ENCODE measurements around the gene PDE2A.

PDE2A gene

DNA sequence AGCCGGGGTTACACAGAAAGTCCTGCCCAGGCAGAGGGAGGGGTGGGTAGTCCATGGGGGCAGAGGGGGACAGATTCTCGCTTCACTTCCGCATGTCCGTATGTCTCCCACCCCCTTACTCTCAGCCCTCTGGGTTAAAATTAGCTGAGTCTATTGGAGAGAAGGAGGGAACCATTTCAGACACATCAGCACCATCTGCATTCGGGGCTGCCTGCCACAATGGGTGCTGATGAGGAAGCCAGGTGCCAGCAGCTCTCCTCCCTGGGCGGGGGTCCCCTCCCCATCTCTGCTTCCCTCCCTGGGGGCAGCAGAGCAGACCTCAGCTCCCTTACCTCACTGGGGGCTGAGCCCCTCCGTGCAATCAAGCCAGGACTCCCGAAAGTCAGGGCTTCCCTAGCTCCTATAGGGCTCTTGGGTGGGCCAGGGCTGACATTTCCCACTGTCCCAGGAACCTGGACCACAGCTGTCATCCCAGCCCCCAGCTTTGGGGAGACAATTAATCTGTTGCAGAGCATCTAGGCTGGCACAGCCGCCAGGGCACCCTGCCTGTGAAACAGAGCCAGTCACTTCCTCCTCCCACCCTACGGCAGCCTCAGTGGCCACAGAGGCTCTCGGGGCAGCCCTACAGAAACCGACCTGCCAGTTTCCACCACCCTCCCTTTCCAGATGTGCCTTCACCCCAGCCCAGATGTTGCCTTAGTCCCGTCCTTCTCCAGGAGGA is 67.3 kb downstream of the PDE2A start:
- DNase-seq = no peak

DNA sequence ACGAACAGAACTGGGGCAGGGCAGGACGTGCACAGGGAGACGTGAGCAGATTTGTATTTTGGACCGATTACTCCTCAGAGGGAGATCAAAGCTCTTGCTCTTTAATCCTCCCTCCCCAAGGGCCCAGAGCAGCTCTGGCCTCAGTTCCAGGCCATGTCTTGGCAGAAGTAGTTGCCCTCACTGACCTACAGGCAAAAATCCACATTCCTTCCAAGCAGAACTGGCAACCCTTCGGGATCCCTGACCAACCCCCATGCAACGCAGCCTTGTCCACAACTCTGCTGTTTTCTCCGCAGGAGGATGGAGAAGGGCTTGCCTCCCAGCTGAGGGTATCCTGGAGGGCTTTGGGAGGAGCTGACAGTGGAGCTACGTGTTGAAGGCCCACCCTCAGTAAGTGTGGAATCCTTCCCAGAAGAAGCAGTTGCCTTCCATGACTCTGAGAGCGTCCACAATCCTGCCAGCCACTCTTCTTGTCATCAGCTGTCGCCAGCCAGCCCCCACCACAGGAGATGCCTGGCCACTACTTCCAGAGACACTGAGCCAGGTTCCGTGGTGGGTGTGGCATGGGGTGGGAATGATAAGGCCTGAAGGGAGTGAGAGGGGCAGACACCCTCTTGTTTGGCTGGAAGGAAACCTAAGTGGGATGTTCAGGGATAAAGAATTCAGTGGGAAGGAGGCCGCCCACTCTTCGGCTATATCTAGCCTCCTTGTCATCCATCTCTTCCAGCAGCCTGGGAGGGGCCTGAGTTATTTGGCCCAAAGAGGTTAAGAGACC is 68.1 kb downstream of the PDE2A start:
- DNase-seq = no peak

DNA sequence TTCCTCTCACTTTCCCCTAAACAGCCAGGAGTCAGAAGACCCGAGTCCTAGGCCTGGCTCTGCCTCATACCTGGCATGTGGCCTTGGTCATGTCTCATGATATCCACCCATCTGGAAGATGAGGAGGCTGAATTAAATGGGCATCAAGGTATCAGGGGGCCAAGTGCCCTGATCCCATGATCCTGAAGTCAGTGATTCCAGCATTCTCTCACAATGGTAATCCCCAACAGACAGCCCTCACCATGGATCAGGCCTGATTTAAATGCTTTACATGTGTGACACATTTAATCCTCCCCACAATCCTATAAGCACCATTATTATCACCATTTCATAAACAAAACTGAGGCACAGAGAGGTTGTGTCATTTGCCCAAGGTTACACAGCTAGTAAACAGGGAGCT is 70.0 kb downstream of the PDE2A start:
- DNase-seq = no peak

DNA sequence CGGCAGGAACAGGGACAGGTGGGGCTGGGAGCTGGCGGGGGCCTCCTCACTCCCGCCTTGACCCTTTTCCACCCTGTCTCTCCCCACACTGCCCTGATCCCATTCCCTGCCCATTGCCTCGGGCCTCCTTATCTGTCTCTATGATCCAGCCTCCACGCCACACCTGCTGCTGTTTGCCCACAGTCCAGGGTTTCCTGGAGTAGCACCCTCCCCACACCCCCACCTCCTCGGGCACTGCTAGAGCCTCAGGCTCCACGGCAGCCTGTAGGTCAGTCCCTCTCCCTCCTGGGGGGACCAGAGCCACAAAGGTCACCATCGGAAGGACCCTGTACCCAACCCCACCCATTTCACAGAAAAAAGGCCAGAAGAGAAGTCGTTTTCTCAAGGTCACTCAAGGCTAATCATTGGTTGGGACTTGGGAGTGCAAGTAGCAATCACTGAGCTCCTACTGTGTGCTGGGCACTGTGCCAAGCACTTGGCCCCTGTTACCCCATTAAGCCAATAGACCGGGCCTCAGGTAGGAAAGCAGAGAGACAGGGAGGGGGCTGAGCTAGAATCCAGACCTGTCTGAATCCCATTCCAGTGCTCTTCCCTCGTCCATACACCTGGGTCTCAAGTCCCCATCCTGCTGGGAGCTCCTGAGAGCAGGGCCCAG is 71.8 kb downstream of the PDE2A start:
- DNase-seq = no peak

DNA sequence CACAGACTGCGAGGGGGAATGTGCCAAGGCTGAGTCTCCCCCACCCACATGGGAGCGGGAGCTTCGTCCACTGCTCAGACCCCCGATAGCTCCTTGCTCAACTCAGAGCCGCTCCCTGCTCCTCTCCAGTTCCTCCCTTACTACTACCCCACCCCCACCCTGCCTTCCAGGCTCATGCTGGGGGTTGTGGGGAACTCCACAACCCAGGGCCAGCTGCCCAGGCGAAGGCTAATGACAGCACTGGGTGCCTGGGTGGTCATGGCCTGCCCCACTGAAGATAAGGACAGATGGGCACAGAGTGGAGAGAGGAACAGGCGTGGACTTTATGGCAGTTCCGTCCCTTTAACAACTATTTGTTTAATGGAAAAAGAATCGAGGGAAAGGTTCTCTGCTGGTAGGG is 73.7 kb downstream of the PDE2A start:
- no peak for DNase-seq

DNA sequence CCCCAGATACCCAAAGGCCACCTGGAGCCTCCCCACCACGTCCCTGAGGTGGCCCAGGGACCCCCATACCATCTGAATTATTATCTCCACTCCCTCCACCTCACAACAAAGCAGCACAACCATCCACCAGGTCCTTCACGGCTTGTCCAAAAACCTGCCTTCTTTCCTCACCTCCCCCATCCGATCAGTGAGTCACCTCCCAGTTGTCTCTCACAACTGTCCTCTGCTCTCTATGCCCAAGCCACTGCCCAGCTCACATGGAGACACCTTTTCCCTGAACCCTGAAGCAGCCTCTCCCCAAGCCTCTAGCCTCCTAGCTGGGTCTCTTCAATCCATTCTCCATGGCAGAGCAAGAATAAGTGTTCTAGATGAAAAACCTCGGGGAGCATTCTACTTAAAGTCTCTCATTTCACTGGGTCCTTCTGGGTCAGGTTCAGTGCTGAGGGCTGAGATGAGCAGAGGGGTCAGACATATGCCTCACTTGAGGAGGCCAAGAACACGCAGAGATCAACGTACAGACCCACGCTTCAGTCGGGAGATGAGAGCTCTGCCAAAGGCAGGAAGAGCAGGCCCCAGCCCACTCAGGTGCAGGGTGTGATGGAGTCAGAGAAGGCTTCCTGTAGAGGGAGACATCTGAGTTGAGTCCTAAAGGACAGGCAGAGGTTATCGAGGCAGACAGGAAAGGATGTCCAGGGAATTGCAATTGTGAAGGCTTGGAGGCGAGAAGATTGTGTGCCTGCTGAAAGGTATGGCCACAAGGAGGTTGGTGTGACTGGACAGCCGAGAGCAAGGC is 74.7 kb downstream of the PDE2A start:
- DNase-seq = no peak

DNA sequence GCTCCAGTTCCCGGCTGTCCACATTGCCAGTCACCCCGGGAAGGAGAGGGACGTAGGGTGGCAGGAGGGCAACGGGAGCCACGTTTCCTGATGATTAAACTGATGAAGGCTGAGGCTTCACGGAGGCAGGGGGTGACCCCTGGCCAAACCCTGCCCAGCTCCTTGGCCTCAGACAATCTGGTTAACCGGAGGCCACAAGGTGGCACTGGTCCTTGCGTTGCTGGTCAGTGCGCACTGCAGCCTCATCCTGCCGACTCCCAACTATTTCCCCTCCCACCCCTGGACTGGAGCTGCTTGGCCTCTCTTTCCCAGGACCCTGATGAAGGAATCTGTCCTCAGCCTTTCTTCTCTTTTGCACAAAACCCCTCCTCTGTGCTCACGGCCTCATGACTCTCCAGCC is 75.3 kb downstream of the PDE2A start:
- no peak for DNase-seq

DNA sequence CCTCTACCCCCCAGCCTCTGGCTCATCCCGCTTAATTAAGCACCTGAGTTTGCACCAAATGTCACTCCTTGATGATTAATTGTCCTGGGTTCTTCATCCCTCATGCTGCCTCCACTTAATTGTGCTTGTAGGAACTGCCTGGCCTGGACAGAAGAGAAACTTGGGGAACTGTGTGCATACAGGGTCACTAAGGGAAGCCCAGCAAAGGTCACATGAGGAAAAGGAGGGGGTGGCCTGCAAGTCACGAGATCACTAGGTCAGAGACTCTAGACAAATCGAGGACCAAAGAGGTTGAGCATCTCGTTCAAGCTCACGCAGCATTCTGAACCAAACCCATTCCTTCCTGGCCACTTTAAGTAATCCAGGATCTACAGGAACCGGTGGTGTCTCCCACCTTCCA is 75.8 kb downstream of the PDE2A start:
- no peak for DNase-seq

DNA sequence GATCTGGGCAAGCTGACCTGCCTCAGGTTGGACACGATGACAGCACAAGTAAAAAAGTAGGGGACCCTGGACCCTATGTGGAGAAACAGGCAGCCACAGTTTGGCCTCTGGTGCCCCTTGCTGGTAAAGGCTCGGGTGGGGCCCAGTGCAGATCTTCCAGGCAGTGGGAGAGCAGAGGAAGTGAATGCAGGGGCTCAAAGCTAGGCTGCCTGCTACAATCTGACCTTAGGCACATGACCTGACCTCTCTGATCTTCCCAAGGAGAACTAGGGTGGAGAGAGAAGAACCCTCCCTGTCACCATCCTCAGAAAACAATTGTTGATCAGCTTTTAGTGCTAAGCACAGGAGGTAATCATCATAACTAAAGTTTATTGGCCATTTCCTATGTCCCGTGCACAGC is 76.5 kb downstream of the PDE2A start:
- no peak for DNase-seq

DNA sequence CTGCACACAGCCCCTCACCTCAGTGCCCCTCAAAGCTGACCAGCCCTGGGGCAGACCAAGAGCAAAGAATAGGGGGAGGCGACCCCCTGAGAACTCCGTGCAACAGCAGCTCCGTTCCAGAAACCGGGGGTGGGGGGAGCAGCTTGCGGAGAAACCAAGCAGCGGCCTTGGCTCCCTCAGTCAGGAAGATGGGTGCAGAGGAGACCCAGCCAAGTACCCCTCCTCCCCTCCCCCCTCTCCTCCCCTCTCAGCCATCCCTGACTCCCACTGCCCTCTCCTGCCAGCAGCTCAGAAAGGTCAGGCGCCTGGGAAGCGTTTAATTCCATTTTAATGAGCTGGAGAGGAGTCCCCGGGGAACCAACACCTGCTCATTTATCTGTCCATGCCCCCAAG is 78.9 kb downstream of the PDE2A start:
- no peak for DNase-seq

DNA sequence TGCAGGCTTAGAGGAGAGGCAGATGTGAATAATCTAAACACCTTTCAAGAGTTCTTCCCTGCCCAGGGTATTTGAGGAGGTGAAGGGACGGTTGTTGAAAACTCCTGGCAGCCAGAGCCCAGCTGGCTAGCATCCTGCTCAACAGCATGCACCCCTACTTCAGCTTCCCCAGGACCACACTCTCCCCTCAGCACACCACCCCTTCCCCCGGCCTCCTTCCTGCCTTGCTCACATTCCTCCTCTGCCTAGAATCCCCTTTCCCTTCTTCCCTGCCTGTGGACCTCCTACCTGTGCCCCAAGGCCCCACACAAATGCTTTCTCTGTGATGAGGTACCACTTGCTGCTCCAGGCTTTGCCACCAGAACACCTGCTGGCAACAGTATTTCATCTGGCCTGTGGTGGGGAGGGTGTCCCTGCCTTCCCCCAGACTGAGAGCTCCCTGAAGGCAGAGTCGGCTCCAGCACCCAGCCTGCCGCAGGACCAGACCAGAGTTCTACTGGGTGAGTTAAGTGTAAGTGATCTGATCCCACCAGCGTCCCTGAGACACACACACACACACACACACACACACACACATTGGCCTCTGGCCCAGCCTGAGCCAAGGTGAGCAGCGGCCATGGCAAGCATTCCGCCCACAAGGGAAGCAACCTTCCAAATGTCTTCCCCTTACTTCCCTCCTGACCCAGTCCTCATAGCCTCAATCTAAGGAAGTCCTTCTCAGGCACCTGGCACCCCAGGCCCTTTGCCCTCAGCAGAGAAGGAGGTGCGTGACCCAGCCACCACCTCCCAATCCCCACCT is 79.5 kb downstream of the PDE2A start:
- no peak for DNase-seq

DNA sequence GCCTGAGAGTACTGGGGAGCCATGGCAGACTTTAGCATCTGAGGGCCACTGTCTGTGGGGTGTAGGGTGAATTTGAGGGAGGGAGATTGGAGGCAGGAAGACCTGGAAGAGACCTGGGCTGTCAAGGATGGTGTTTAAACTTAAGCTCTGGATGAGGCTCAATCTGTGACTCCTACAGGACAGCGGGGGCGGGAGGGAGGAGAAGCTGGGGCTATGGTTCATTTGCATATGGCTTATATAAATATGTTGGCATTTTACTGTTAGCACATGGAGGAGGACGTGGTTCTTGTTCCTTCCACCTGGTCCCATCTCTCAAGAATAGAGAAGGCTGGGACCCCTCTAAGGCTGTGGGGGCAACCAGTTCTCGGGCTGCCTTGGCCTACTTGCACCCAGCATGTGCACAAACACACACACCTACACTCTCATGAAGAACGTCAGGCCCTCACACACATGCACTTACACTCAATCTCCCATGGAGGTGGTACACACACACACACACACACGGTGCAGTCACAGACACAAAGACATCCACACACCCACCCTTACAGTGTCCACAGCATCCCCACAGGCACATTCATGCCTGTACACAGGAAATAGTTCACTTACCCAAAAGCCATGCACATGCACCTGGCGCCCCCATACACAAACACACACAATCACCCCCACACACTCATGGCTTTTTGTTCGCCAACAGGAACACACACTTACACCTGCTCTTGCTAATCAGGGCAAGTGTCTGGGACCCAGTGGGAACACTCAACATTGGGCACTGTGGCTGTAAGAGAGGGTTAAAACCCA is 81.3 kb downstream of the PDE2A start:
- DNase-seq = no peak

DNA sequence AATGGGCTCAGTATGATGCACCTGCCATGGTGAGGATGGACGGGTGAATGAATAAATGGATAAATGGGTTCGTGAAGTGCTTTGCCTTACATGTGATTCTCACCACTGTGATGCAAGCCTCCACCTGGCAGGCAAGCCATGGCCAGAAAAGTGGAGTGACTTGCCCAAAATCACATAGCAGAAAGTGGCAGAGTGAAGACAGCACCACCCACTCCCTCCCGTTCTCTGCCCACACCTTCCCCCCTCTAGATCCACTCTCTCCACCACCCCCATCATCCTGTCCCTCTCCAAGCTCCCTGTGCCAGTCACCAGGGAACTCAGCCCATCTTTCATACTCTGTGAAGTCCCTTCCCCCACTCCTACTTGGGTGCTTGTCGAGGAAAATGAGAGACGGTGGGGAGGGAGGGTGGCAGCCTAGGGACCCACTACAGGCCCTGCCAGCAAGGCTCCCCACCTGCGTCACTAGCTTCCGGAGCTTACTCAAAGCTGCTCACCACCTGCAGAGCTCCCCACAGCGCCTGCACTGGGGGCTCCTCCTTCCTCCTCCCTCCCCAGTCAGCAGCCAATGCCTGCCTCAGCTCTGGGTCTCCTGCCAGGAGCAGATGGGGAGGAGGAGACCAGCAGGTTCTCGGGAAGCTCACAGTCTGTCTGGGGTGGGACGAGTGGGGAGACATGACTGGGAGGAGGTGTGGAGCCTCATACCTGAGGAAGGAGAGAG is 82.3 kb downstream of the PDE2A start:
- DNase-seq = peak; percentile 81

DNA sequence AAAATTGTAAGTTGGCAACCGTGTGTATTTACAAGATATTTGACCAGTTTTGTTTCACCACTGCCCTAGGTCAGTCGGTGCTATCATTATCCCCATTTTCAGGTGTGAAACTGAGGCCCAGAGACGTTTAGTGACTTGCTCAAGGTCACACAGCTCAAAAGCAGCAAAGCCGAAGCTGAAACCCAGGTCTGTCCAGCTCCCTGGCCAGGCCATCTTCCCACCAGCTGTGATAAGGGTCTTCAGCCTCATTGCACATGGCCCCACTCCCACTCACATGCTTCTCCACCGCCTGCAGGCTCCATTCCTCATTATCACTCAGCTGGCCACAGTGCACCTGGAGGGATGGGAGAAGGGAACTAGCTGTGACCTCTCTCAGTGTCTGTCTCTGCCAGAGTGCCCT is 83.2 kb downstream of the PDE2A start:
- DNase-seq = no peak

DNA sequence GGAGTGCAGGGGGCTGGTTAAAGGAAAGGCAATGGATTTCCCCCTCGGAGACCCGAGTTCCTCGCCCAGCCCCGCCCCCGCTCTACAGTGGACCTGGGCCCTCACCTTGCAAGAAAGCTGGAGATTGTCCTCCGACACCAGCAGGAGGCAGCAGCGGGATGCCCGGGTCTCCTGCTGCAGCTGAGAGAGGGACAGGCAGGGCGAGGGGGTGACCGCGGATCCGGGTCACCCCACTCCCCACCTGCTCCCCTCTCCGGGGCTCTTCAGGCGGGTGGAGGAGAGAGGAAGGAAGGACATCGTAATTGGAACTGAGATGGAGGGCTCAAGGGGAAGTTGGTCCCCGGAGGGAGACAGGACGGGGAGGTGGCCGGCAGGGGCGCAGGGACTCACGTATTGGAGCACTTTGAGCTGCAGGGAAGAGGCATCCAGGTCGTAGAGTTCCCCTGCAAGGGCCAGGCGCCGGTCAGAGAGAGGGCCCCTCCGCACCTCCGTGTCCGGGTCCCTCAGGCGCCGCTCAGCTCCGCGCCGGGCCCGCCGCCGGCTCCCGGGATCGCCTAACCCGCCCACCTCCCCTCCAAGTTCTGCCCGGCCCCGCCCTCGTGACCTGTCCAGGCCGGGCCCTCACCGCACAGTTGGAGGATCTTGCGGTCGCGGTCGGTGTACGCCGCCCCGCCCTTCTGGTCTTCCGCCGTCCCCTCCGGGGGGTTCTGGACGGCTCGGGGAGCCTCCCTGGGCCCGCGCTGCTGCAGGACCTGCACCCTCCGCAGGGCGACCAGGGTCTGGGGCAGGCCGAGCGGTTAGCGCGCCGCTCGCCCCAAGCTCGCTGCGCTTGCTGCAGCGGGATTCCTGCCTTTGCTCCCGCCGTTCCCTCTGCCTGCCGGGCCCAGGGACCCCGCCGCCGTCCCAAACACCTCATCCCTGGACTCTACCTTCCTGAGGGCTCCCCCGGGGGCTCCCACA is 84.1 kb downstream of the PDE2A start:
- DNase-seq = peak; percentile 56

DNA sequence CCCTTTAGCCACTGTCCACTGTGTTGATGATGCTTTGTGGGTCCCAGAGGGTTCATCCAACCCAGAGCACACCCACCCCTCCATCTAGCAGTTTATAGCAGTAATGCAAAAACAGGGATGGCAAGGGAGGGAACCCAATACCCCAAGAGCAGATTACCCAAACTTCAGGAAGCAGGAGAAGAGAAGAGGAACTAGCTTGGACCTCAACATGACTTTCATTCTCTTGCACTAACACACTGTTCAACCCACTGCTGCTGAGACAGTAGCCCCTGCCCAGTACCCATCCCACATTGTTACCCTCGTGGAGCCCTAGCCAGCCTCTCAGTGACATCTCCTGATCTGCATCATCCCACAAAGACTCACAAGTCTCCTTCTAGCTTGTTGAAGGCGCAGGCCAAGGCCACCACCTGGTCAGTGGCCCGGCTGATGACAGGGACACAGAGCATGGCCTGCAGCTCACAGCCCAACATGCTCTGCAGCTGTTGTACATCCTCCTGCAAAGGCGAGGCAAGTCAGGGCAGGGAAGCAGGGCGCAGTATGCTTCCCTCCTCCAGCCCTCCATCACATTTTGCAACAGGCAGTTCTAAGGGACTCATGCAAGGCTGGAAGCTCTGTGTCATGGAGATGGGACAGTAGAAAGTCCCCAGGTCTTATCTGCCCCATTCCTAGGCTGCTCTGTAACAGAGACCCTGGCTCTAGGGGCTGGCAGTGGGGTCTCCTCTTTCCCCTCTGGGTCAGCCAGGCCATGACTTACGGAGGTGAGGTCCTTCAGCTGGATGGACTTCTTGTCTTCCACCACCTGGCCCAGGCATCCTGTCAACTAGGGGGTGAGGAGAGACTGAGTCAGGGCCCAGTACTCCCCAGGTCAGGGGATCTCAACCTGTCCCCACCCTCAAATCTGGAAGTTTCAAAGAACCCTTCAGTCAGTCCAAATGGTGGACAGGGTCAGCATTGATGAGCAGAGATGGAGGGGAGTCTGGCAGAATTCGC is 85.5 kb downstream of the PDE2A start:
- no peak for DNase-seq

DNA sequence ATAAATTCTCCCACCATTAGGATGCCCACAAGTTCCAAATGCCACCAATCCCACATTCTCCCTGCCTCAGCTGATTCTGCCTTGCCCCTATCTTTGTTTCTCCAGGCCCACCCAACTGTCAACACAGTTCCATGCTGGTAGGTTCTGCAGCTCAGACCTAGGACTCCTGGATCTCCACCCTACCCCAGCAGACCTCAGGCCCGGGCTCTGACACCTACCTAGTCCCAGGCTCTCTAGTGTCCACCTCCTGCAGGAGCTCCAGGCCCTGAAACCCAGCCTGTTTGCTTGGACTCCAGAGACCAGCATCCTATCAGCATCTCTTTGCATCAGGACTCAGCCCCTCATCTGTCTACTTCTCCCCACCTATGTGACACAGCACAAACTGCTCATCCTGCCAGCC is 86.5 kb downstream of the PDE2A start:
- DNase-seq = no peak

DNA sequence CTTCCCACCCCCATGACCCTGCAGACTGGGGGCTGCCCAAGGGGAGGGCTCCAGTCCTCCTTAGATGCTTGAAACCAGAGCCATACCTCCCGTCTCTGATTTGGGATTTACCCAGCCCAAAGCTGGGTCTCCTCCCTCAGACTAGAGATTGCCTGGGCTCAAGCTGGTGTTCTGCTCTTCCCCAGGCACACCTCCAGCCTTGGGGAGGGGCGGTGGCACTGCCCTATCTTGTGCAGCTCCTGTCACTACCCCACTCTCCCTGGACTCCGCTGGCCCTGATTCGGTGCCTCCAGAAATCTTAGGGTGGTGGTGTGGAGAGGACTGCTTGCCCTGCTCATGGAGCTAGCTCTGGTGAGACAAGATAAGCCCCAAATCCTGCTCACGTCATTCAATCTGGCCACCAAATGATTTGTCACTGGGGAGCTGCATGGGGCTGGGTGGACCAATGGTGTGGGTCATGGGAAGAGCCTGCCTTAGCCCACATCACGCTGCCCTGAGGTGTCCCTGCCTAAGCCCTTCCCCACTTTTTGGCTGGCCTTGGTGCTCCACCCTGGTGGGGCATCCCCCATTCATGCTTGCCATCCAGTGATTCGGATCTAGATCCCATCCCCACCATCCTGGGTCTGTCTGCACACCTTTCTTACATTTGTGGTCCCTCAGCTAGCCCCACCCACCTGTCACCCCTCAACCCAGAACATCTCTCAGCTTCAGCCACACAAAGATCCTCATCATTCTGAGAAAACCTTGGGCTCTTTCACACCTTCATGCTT is 87.7 kb downstream of the PDE2A start:
- DNase-seq = no peak

All from RPMI8226 (cell line).